Activated T-helper 9 cell treated with anti-CD3 and anti-CD28 coated beads, Interleukin-2, amount 50 U/mL, for 16 hours (primary cell): Measurements from ENCODE around the gene WFDC11.

Experiments
- DNase-seq: peaks from one replicate; pipeline ENCODE4 v3.0.0-alpha.2; 2020; ENCODE audit warnings: low read depth

The WFDC11 gene

DNA sequence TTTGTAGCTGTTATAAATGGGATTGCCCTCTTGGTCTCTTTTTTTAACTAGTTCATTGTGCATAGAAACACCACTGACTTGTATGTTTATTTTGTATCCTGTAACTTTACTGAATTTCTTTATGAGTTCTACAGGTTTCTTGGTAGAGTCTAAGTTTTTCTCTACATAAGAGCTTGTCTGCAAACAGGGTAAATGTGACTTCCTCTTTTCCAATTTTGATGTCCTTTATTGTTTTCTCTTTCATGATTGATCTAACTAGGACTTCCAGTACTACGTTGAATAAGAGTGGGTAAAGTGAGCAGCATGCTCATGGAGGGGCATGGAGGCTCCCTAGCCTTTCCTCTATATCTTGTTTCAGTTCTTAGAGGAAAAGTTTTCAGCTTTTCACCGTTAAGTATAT is 43.5 kb downstream of the WFDC11 start:
- no peak for DNase-seq

DNA sequence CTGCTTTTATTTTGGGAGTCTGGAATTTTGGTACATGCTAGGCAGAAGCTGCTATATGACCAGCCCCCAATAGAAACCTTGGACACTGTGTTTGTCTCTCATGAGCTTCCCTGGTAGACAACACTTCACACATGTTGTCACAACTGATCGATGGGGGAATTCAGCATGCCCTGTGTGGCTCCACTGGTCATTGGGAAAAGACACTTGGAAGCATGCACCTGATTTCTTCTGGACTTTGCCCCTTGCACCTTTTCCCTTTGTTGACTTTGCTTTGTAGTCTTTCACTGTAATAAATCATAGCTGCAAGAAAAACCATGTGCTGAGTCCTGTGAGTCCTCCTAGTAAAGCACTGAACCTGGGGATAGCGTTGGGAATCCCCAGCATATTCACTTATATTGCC is 48.4 kb downstream of the WFDC11 start:
- no peak for DNase-seq

DNA sequence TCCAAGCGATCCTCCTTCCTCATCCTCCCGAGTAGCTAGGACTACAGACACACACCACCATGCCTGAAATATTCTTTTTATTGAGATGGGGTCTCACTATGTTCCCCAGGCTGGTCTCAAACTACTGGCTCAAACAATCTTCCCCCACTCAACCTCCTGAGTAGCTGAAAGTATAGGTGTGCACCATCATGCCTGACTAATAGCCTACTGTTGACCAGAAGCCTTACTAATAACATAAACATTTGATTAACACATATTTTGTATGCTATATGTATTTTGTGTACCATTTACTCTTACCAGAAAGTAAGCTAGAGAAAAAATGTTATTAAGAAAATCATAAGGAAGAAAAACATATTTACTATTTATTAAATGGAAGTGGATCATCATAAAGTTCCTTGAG is 52.4 kb downstream of the WFDC11 start:
- no peak for DNase-seq

DNA sequence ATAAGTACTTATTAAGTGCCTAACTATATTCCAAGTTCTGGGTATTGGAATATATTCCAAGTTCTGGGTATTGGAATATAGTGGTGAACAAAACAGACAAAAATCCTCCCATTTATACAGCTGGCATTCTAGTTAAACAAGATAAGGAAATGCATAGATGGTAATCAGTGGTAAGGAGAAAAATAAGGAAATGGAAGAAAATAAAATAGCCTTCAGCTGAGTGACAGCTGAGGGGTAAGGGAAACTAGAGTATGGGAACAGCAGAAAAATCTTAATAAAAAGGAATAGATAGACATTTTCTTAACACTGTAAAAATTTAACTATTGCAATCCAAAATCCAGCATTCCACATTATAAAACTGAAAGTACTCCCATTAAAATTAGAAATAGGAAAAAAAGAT is 57.7 kb downstream of the WFDC11 start:
- no peak for DNase-seq

DNA sequence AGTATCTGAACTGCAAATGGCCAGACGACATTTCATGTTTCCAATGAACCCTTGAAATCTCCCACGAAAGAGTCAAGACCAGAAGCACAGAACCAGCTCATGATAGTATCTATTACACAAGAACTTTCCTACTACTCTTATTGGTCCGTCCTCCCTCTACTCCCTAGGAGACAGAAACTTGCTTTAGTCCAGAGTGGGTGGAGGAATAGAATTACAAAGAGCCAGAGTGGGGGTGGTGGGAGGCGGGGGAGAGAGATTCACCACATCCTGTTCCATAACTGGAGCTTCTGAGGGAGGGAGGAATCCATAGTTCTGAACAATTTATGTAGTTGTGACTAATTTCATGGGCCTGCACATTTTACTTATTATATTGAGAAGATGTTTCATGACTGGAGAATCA is 59.0 kb downstream of the WFDC11 start:
- DNase-seq, result peak; percentile 1

DNA sequence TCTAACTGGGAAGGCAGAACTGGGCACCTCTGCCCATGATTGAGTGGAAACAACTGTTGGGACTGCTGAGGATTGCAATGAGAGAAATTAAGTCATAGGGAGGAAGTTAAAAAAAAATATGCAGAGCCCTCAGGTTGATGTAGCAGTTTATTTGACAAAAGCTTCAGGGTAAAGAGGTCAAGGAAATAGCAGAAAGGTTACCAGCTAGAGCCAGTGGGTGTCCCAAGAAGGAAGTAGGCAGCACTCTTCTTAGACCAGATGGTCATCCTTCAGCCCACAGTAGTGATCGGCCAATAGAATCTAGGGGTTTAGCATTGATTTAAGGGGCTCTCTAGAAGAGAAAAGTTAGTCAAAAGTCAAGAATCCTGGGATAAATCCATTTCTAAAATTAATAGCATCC is 62.2 kb downstream of the WFDC11 start:
- DNase-seq, result no peak
